Measurements from ENCODE around the gene CHL1.

The CHL1 gene

DNA sequence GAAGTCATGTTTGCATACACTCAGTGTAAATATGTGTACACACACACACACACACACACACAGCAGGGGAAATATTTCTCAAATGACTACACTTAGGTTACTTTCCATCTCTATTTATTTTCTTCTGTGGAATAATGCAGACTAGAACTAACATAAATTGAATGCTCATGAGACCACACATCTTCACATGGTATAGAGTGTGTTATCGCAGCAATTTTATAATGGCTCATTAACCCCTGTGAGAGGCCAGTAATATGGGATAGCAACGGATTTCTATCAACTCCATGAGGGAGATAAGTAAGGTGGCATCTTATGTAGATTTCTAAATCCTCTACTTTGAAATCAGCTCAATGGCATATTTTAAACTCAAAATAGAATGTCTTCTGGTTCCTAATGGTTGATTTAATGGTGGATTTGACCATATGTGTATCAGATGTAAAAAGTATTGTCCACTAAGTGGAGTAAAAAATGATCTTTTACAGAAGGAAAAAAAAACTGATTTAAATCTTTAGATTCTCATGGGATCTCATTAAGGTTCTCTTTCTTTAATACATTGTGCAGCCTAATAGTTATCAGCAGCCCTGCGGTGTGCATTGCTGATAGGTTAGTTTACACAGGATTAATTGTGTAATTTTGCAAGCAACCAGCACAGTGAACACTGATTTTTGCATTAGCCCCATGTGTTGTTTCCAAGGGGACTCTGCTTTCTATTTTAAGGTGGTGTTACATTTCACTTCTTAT is 32.0 kb downstream of the CHL1 start:
- Histone ChIP-seq H3K4me3 (ENCODE audit: low read depth, low read length) (no peak overlapping the region), H3K36me3 (replicated peaks) (no peaks in the 10 kb centered on the region), H3K27me3 (replicated peaks) (no peaks in the 10 kb centered on the region), H3K27ac (no peak overlapping the region)
- no peak for DNase-seq
- in situ Hi-C loops (cut with HindIII; ENCODE audit: low pct_ligation_motif_present, low sequenced_read_pairs), result no loop called here
- TF ChIP-seq, protein P1, sequence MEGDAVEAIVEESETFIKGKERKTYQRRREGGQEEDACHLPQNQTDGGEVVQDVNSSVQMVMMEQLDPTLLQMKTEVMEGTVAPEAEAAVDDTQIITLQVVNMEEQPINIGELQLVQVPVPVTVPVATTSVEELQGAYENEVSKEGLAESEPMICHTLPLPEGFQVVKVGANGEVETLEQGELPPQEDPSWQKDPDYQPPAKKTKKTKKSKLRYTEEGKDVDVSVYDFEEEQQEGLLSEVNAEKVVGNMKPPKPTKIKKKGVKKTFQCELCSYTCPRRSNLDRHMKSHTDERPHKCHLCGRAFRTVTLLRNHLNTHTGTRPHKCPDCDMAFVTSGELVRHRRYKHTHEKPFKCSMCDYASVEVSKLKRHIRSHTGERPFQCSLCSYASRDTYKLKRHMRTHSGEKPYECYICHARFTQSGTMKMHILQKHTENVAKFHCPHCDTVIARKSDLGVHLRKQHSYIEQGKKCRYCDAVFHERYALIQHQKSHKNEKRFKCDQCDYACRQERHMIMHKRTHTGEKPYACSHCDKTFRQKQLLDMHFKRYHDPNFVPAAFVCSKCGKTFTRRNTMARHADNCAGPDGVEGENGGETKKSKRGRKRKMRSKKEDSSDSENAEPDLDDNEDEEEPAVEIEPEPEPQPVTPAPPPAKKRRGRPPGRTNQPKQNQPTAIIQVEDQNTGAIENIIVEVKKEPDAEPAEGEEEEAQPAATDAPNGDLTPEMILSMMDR (IDR thresholded peaks at IDR 0.05; ENCODE audit: low read depth, low read length, missing control alignments), result no peak

DNA sequence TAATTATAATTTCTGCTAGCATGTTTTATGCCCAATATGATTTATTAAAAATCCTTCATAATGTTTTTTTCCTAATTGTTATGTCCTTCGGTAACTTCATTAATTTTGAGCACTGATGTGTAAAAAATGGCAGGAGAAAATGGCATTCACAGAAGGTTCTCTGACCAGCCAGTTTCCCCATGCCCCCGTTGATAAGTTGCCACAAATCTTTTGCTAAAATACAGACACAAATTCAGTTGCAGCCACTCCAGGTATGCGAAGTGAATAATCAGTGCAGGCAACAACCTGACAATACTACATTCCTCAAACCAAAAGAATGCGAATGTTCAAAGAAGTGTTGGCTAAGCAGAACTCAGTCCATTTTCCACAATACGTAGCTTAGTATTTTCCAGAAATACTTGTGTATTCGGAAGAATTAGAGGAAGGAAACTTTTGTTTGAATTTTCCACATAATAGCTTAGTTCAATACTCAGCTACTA is 32.7 kb downstream of the CHL1 start:
- no peak overlapping the region for H3K4me3 ChIP-seq (ENCODE audit: low read depth, low read length)
- TF ChIP-seq, protein P1 (IDR thresholded peaks at IDR 0.05; ENCODE audit: low read depth, low read length, missing control alignments), result no peak
- in situ Hi-C loops (cut with HindIII; ENCODE audit: low pct_ligation_motif_present, low sequenced_read_pairs), result no loop called here

DNA sequence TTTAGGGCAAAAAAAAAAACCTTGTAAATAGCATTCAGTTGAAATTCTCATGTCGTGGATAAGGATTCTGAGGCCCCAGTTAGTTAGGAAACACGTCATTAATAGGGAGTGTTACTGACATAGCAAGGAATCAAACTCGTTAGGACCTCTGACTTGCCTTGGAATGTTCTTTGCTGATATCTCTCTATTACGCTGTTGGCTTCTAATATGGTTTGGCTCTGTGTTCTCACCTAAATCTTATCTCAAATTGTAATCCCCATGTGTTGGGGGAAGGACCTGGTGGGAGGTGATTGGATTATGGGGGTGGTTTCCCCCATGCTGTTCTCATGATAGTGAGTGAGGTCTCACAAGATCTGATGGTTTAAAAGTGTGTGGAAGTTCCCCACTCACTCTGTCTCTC is 40.3 kb downstream of the CHL1 start:
- in situ Hi-C loops (cut with HindIII; ENCODE audit: low pct_ligation_motif_present, low sequenced_read_pairs), result no loop called here
- Histone ChIP-seq H3K36me3 (replicated peaks) (no peaks in the 10 kb centered on the region), H3K27me3 (replicated peaks) (no peaks in the 10 kb centered on the region), H3K4me3 (ENCODE audit: low read depth, low read length) (no peak overlapping the region), H3K27ac (no peak overlapping the region)
- DNase-seq, result no peak
- TF ChIP-seq, protein P1 (IDR thresholded peaks at IDR 0.05; ENCODE audit: low read depth, low read length, missing control alignments), result no peak

More for the DNA sequence above, 32.7 kb downstream of the CHL1 start:
- Histone ChIP-seq H3K27me3 (replicated peaks) (no peaks in the 10 kb centered on the region), H3K36me3 (replicated peaks) (no peaks in the 10 kb centered on the region), H3K27ac (no peak overlapping the region)
- no peak for DNase-seq

DNA sequence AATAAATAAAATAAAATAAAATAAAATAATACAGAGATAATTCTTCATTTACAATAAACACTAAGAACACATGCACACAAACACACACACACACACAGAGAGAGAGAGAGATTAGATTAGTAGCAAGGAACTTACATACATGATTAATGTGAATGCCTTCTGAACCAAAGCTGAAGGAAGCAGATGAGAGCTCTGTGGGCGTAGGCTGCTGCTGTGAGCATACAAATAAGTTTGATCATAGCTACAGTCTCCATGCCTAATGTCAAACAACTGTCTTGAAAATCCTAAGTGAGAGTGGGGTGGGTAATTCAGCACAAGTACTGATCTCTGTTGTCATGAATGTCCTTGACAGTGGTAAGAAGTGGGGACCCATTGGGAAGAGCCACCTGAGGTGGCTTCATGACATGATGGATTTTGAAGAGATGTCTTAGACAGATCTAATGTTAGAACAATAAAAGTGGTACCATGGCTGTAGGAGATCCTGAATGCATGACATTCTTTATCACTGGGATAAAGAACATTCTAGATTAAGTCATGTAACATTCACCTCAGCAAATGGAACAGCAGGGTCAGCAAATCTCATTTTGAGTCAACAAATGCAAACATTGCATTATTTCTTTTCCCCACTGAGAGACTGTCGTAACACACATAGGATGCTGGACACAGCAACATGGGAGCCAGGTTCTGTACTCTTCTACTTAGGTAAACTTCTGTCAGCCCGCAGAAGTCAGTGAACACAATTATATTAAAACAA is 46.2 kb downstream of the CHL1 start:
- TF ChIP-seq, protein P1 (IDR thresholded peaks at IDR 0.05; ENCODE audit: low read depth, low read length, missing control alignments), result no peak
- no peaks in the 10 kb centered on the region for H3K27me3 ChIP-seq (replicated peaks)
- no peaks in the 10 kb centered on the region for H3K36me3 ChIP-seq (replicated peaks)
- in situ Hi-C loops (cut with HindIII; ENCODE audit: low pct_ligation_motif_present, low sequenced_read_pairs), result no loop called here
- H3K27ac ChIP-seq, result no peak overlapping the region
- no peak for DNase-seq
- H3K4me3 ChIP-seq (ENCODE audit: low read depth, low read length), result no peak overlapping the region

DNA sequence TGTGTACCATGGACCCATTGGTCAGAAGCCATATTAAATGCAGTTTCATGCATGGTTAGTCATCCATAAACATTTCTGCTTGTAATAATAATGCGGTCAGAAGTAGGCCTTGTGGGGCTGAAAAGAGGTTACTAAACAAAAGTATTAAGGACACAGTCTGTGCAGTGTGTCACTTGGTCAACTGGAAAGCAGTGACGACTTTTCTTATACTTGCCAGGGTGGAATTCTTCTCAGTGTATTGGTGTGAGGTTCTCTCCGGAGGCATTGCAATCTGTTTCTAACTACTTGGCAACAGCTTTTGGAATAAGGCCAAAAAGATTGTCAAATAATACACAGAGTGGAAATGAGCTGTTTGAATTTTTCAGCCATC is 46.8 kb downstream of the CHL1 start:
- Histone ChIP-seq H3K36me3 (replicated peaks) (no peaks in the 10 kb centered on the region), H3K4me3 (ENCODE audit: low read depth, low read length) (no peak overlapping the region), H3K27me3 (replicated peaks) (no peaks in the 10 kb centered on the region), H3K27ac (no peak overlapping the region)
- in situ Hi-C loops (cut with HindIII; ENCODE audit: low pct_ligation_motif_present, low sequenced_read_pairs), result no loop called here
- TF ChIP-seq, protein P1 (IDR thresholded peaks at IDR 0.05; ENCODE audit: low read depth, low read length, missing control alignments), result no peak
- DNase-seq, result no peak

All from brain microvascular endothelial cell (primary cell).